ENCODE measurements around the gene CELSR1.

Gene CELSR1

DNA sequence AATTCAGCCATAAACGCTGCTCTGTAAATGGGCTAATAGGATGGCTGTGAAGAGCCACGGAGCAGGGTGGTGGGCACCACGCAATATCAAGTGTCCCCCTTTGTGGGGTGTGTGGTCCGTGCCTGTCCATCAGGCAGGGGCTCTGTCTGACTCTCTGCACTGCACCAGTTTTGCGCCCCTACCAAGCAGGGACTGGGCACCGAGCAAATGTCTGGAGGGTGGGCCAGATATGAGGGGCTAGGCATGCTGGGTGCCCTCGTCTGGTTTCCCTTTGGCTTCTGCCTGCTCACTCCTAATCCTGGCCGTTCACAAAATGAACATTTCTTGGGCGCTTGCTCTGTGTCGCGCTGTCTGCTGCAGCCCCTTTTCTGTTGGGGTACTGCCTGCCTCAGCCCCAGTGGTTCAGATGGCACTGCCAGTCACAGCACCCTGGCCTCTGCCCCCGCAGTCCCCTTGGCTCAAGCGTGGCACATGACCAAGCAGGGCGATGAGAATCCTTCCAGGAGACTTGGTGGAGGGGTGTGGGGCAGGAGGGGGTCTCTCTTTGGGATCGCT, 37.1 kb upstream of the CELSR1 start:
- no peak overlapping the region for H3K4me2 ChIP-seq (ENCODE audit: low read depth, low read length)
- no peak overlapping the region for H3K9ac ChIP-seq (ENCODE audit: low read length)
- DNase-seq: no peak
- H3K4me1 ChIP-seq (ENCODE audit: low read length): peaks cover 15% of the 10 kb centered on the region; the same call in 1 of the 2 replicates
- H3K4me3 ChIP-seq (ENCODE audit: low read length): no peak overlapping the region
- TF ChIP-seq EZH2phosphoT487 (IDR thresholded peaks at IDR 0.05; ENCODE audit: low read length) (no peak), EZH2 (optimal IDR thresholded peaks at IDR 0.05; ENCODE audit: low read depth, low read length) (no peak)
- TF ChIP-seq, protein P1, sequence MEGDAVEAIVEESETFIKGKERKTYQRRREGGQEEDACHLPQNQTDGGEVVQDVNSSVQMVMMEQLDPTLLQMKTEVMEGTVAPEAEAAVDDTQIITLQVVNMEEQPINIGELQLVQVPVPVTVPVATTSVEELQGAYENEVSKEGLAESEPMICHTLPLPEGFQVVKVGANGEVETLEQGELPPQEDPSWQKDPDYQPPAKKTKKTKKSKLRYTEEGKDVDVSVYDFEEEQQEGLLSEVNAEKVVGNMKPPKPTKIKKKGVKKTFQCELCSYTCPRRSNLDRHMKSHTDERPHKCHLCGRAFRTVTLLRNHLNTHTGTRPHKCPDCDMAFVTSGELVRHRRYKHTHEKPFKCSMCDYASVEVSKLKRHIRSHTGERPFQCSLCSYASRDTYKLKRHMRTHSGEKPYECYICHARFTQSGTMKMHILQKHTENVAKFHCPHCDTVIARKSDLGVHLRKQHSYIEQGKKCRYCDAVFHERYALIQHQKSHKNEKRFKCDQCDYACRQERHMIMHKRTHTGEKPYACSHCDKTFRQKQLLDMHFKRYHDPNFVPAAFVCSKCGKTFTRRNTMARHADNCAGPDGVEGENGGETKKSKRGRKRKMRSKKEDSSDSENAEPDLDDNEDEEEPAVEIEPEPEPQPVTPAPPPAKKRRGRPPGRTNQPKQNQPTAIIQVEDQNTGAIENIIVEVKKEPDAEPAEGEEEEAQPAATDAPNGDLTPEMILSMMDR (IDR thresholded peaks at IDR 0.05; ENCODE audit: low read length): no peak
- H3K27me3 ChIP-seq (replicated peaks; ENCODE audit: insufficient read depth, low read length): peaks cover 20% of the 10 kb centered on the region; the same call in 1 of the 2 replicates
- no peak overlapping the region for H3K27ac ChIP-seq (ENCODE audit: low read length)
- no peaks in the 10 kb centered on the region for H3K36me3 ChIP-seq (replicated peaks; ENCODE audit: insufficient read depth, low read length)
- no peaks in the 10 kb centered on the region for H3K9me2 ChIP-seq (replicated peaks; ENCODE audit: insufficient read depth, low read length)
- H2AFZ ChIP-seq (ENCODE audit: low read length): no peak overlapping the region
- H3F3A ChIP-seq (ENCODE audit: insufficient read depth, low read length): peaks cover 4% of the 10 kb centered on the region; the same call in 1 of the 2 replicates
- no peaks in the 10 kb centered on the region for H3K9me3 ChIP-seq (replicated peaks; ENCODE audit: insufficient read depth, low read length)
- no peaks in the 10 kb centered on the region for H4K20me1 ChIP-seq (ENCODE audit: insufficient read depth, low read length)
- H3K79me2 ChIP-seq (ENCODE audit: low read length): peaks cover 4% of the 10 kb centered on the region

DNA sequence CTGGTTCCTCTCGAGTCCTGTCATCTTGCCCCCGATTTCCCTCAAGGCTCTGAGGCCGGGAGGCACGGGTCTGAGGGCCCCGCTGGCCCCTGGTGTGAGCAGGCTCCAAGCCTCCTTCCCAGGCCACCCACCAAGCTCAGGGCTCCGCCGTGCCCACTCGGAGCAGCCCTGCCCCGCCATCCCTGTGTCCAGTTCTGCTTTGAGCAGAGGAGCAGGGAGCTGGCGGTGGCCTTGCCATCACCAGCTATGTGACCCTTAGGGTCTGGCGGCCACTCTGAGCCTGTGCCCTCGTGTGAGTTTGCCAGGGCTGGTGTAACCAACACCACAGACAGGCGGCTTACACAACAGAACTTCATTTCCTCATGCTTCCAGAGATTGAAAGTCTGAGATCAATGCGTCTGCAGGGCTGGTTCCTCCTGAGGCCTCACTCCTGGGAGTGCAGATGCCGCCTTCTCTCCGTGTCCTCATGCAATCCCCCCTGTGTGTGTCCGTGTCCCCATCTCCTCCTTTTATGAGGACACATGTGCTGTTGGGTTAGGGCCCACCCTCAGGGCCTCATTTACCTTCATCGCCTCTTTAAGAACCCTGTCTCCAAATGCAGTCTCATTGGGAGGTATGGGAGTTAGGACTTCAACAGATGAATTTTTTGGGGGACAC, 36.5 kb upstream of the CELSR1 start:
- Histone ChIP-seq H4K20me1 (ENCODE audit: insufficient read depth, low read length) (no peaks in the 10 kb centered on the region), H2AFZ (ENCODE audit: low read length) (no peak overlapping the region), H3K9ac (ENCODE audit: low read length) (no peak overlapping the region), H3K79me2 (ENCODE audit: low read length) (peaks cover 4% of the 10 kb centered on the region), H3K9me3 (replicated peaks; ENCODE audit: insufficient read depth, low read length) (no peaks in the 10 kb centered on the region), H3K27ac (ENCODE audit: low read length) (no peak overlapping the region), H3K27me3 (replicated peaks; ENCODE audit: insufficient read depth, low read length) (peaks cover 20% of the 10 kb centered on the region; the same call in 1 of the 2 replicates), H3K36me3 (replicated peaks; ENCODE audit: insufficient read depth, low read length) (no peaks in the 10 kb centered on the region), H3F3A (ENCODE audit: insufficient read depth, low read length) (peaks cover 4% of the 10 kb centered on the region; the same call in 1 of the 2 replicates), H3K4me3 (ENCODE audit: low read length) (no peak overlapping the region), H3K9me2 (replicated peaks; ENCODE audit: insufficient read depth, low read length) (no peaks in the 10 kb centered on the region), H3K4me2 (ENCODE audit: low read depth, low read length) (no peak overlapping the region), H3K4me1 (ENCODE audit: low read length) (peaks cover 15% of the 10 kb centered on the region; the same call in 1 of the 2 replicates)
- TF ChIP-seq EZH2phosphoT487 (IDR thresholded peaks at IDR 0.05; ENCODE audit: low read length) (no peak), EZH2 (optimal IDR thresholded peaks at IDR 0.05; ENCODE audit: low read depth, low read length) (no peak)
- TF ChIP-seq, protein P1 (IDR thresholded peaks at IDR 0.05; ENCODE audit: low read length): no peak
- no peak for DNase-seq

DNA sequence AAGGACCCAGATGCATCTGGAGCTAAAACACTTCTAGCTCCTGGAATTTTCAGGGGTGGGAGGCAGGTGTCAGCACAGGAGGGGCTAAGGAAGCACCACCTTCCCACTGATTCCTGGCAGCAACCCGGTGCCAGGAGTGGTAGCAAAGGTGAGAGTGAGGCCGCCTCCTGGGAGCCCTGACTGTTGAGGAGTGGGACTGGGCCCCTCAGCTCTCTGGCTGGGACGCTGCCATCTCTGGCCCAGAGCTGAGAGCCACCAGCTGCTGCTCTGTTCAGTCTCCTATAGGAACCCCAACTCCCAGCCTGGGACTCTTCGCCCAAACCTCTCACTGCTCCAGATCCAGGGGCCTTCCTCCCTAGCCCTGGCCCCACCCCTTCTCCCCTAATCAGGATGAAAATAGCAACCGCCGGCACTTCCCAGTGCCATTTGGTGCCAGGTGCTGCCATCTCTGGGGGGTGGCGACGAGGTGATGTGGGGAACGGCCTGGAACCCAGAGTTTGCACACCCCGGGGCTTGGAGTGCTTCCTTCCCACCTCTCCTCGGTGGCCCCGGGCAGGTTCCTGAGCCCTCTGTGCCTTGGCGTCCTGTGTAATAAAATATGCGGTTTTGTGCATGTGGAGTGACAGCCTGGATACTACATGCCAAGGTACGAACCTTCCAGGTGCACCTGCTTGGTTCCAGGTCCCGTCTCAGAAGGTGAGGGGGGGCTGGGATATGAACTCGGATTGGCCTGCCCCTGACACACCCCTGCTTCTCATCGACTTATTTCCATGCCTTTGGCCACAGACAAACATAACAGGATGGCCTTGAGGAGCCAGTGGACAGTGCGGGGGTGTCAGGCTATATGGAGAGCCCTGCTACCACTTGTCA, 35.7 kb upstream of the CELSR1 start:
- Histone ChIP-seq H3K36me3 (replicated peaks; ENCODE audit: insufficient read depth, low read length) (no peaks in the 10 kb centered on the region), H3K27ac (ENCODE audit: low read length) (no peak overlapping the region), H3K79me2 (ENCODE audit: low read length) (peaks cover 4% of the 10 kb centered on the region), H3K9ac (ENCODE audit: low read length) (no peak overlapping the region), H3K9me2 (replicated peaks; ENCODE audit: insufficient read depth, low read length) (no peaks in the 10 kb centered on the region), H3K27me3 (replicated peaks; ENCODE audit: insufficient read depth, low read length) (peaks cover 20% of the 10 kb centered on the region; the same call in 1 of the 2 replicates), H2AFZ (ENCODE audit: low read length) (no peak overlapping the region), H3K4me1 (ENCODE audit: low read length) (peaks cover 15% of the 10 kb centered on the region; the same call in 1 of the 2 replicates), H3F3A (ENCODE audit: insufficient read depth, low read length) (peaks cover 4% of the 10 kb centered on the region; the same call in 1 of the 2 replicates), H4K20me1 (ENCODE audit: insufficient read depth, low read length) (no peaks in the 10 kb centered on the region), H3K4me3 (ENCODE audit: low read length) (no peak overlapping the region), H3K4me2 (ENCODE audit: low read depth, low read length) (no peak overlapping the region), H3K9me3 (replicated peaks; ENCODE audit: insufficient read depth, low read length) (no peaks in the 10 kb centered on the region)
- TF ChIP-seq EZH2 (optimal IDR thresholded peaks at IDR 0.05; ENCODE audit: low read depth, low read length) (no peak), EZH2phosphoT487 (IDR thresholded peaks at IDR 0.05; ENCODE audit: low read length) (no peak)
- TF ChIP-seq, protein P1 (IDR thresholded peaks at IDR 0.05; ENCODE audit: low read length): no peak
- DNase-seq: no peak
